ENCODE results near the gene TNS3.

The TNS3 gene

GRCh38 chr7:47496666-47497065 lies 85.2 kb downstream of the TNS3 start:
- Histone ChIP-seq H3K4me1 (ENCODE audit: control insufficient read depth, insufficient read depth, low read length) (peaks cover 69% of the 10 kb centered on the region), H3K36me3 (ENCODE audit: control insufficient read depth, insufficient read depth, low read length) (no peaks in the 10 kb centered on the region), H3K9me3 (ENCODE audit: control insufficient read depth, low read length) (no peaks in the 10 kb centered on the region), H3K9ac (ENCODE audit: low read length) (no peak overlapping the region), H3K4me3 (ENCODE audit: low read length) (no peak overlapping the region), H3K27me3 (ENCODE audit: control insufficient read depth, insufficient read depth, low read length) (no peaks in the 10 kb centered on the region)

- H3K4me3 ChIP-seq (ENCODE audit: low read length), result no peak overlapping the region
- H3K27me3 ChIP-seq (ENCODE audit: control insufficient read depth, insufficient read depth, low read length), result no peaks in the 10 kb centered on the region
- H3K4me1 ChIP-seq (ENCODE audit: control insufficient read depth, insufficient read depth, low read length), result peaks cover 69% of the 10 kb centered on the region
- no peak overlapping the region for H3K9ac ChIP-seq (ENCODE audit: low read length)
- no peaks in the 10 kb centered on the region for H3K36me3 ChIP-seq (ENCODE audit: control insufficient read depth, insufficient read depth, low read length)
- H3K9me3 ChIP-seq (ENCODE audit: control insufficient read depth, low read length), result no peaks in the 10 kb centered on the region
Measured at GRCh38 chr7:47496056-47496665, 85.8 kb downstream of the TNS3 start.

GRCh38 chr7:47493976-47494911 lies 87.7 kb downstream of the TNS3 start:
- Histone ChIP-seq H3K4me3 (ENCODE audit: low read length) (no peak overlapping the region), H3K9me3 (ENCODE audit: control insufficient read depth, low read length) (no peaks in the 10 kb centered on the region), H3K36me3 (ENCODE audit: control insufficient read depth, insufficient read depth, low read length) (no peaks in the 10 kb centered on the region), H3K9ac (ENCODE audit: low read length) (peak overlapping the region; percentile 19), H3K27me3 (ENCODE audit: control insufficient read depth, insufficient read depth, low read length) (no peaks in the 10 kb centered on the region), H3K4me1 (ENCODE audit: control insufficient read depth, insufficient read depth, low read length) (peaks cover 53% of the 10 kb centered on the region)

GRCh38 chr7:47492716-47493325 lies 89.1 kb downstream of the TNS3 start:
- Histone ChIP-seq H3K36me3 (ENCODE audit: control insufficient read depth, insufficient read depth, low read length) (no peaks in the 10 kb centered on the region), H3K27me3 (ENCODE audit: control insufficient read depth, insufficient read depth, low read length) (no peaks in the 10 kb centered on the region), H3K4me1 (ENCODE audit: control insufficient read depth, insufficient read depth, low read length) (peaks cover 51% of the 10 kb centered on the region), H3K4me3 (ENCODE audit: low read length) (no peak overlapping the region), H3K9ac (ENCODE audit: low read length) (no peak overlapping the region), H3K9me3 (ENCODE audit: control insufficient read depth, low read length) (no peaks in the 10 kb centered on the region)

- Histone ChIP-seq H3K9ac (ENCODE audit: low read length) (no peak overlapping the region), H3K36me3 (ENCODE audit: control insufficient read depth, insufficient read depth, low read length) (no peaks in the 10 kb centered on the region), H3K4me3 (ENCODE audit: low read length) (no peak overlapping the region), H3K9me3 (ENCODE audit: control insufficient read depth, low read length) (no peaks in the 10 kb centered on the region), H3K4me1 (ENCODE audit: control insufficient read depth, insufficient read depth, low read length) (peaks cover 47% of the 10 kb centered on the region), H3K27me3 (ENCODE audit: control insufficient read depth, insufficient read depth, low read length) (no peaks in the 10 kb centered on the region)
Measured at GRCh38 chr7:47490501-47491265, 91.2 kb downstream of the TNS3 start.

- Histone ChIP-seq H3K4me1 (ENCODE audit: control insufficient read depth, insufficient read depth, low read length) (peaks cover 56% of the 10 kb centered on the region), H3K27me3 (ENCODE audit: control insufficient read depth, insufficient read depth, low read length) (no peaks in the 10 kb centered on the region), H3K9me3 (ENCODE audit: control insufficient read depth, low read length) (no peaks in the 10 kb centered on the region), H3K36me3 (ENCODE audit: control insufficient read depth, insufficient read depth, low read length) (no peaks in the 10 kb centered on the region), H3K9ac (ENCODE audit: low read length) (no peak overlapping the region), H3K4me3 (ENCODE audit: low read length) (no peak overlapping the region)
Measured at GRCh38 chr7:47489624-47490023, 92.3 kb downstream of the TNS3 start.

- Histone ChIP-seq H3K36me3 (ENCODE audit: control insufficient read depth, insufficient read depth, low read length) (no peaks in the 10 kb centered on the region), H3K9me3 (ENCODE audit: control insufficient read depth, low read length) (no peaks in the 10 kb centered on the region), H3K9ac (ENCODE audit: low read length) (no peak overlapping the region), H3K27me3 (ENCODE audit: control insufficient read depth, insufficient read depth, low read length) (no peaks in the 10 kb centered on the region), H3K4me1 (ENCODE audit: control insufficient read depth, insufficient read depth, low read length) (peaks cover 55% of the 10 kb centered on the region), H3K4me3 (ENCODE audit: low read length) (no peak overlapping the region)
Measured at GRCh38 chr7:47488969-47489342, 93.0 kb downstream of the TNS3 start.

- no peak overlapping the region for H3K9ac ChIP-seq (ENCODE audit: low read length)
Measured at GRCh38 chr7:47488201-47488968, 93.5 kb downstream of the TNS3 start.

GRCh38 chr7:47485640-47486435 lies 96.1 kb downstream of the TNS3 start:
- Histone ChIP-seq H3K9me3 (ENCODE audit: control insufficient read depth, low read length) (no peaks in the 10 kb centered on the region), H3K9ac (ENCODE audit: low read length) (peak overlapping the region; percentile 44), H3K4me1 (ENCODE audit: control insufficient read depth, insufficient read depth, low read length) (peaks cover 68% of the 10 kb centered on the region)

More at GRCh38 chr7:47488201-47488968, 93.5 kb downstream of the TNS3 start:
- Histone ChIP-seq H3K36me3 (ENCODE audit: control insufficient read depth, insufficient read depth, low read length) (no peaks in the 10 kb centered on the region), H3K4me3 (ENCODE audit: low read length) (no peak overlapping the region), H3K4me1 (ENCODE audit: control insufficient read depth, insufficient read depth, low read length) (peaks cover 57% of the 10 kb centered on the region), H3K9me3 (ENCODE audit: control insufficient read depth, low read length) (no peaks in the 10 kb centered on the region), H3K27me3 (ENCODE audit: control insufficient read depth, insufficient read depth, low read length) (no peaks in the 10 kb centered on the region)

GRCh38 chr7:47484923-47485639 lies 96.8 kb downstream of the TNS3 start:
- H3K4me1 ChIP-seq (ENCODE audit: control insufficient read depth, insufficient read depth, low read length), result peaks cover 75% of the 10 kb centered on the region

More at GRCh38 chr7:47485640-47486435, 96.1 kb downstream of the TNS3 start:
- Histone ChIP-seq H3K36me3 (ENCODE audit: control insufficient read depth, insufficient read depth, low read length) (no peaks in the 10 kb centered on the region), H3K4me3 (ENCODE audit: low read length) (no peak overlapping the region), H3K27me3 (ENCODE audit: control insufficient read depth, insufficient read depth, low read length) (no peaks in the 10 kb centered on the region)

More at GRCh38 chr7:47484923-47485639, 96.8 kb downstream of the TNS3 start:
- no peaks in the 10 kb centered on the region for H3K27me3 ChIP-seq (ENCODE audit: control insufficient read depth, insufficient read depth, low read length)
- no peak overlapping the region for H3K4me3 ChIP-seq (ENCODE audit: low read length)
- no peaks in the 10 kb centered on the region for H3K9me3 ChIP-seq (ENCODE audit: control insufficient read depth, low read length)
- H3K9ac ChIP-seq (ENCODE audit: low read length), result peak overlapping the region; percentile 44
- H3K36me3 ChIP-seq (ENCODE audit: control insufficient read depth, insufficient read depth, low read length), result no peaks in the 10 kb centered on the region
